HCT116 (cell line): ENCODE measurements around the gene FIBCD1.

Experiments used
- CBX3 ChIP-seq: IDR thresholded peaks from 2 replicates; pipeline ENCODE4 v1.6.1; 2012; ENCODE audit warnings: low read depth
- CEBPB ChIP-seq: IDR thresholded peaks from 2 replicates; pipeline ENCODE4 v1.6.1; 2012; ENCODE audit warnings: low read depth
- EZH2 ChIP-seq: fragments of 200-600 bp; sonication (generic); IDR thresholded peaks from 2 replicates; pipeline ENCODE4 v1.6.1; 2017; ENCODE audit warnings: antibody characterized with exemption, mixed run types
- EZH2phosphoT487 ChIP-seq: fragments of 200-600 bp; IDR thresholded peaks from 2 replicates; pipeline ENCODE4 v1.6.1; 2018; ENCODE audit warnings: antibody characterized with exemption, borderline replicate concordance
- FOSL1 ChIP-seq: IDR thresholded peaks from 2 replicates; pipeline ENCODE4 v1.6.1; 2012; ENCODE audit warnings: low read depth
- POLR2A ChIP-seq: IDR thresholded peaks from 2 replicates; pipeline ENCODE4 v1.7.0; 2011; ENCODE audit warnings: borderline replicate concordance; ENCODE audit not compliant: insufficient read depth, insufficient read length; ENCODE audit errors: extremely low read depth
- POLR2AphosphoS5 ChIP-seq: IDR thresholded peaks from 2 replicates; pipeline ENCODE4 v1.6.1; 2011; ENCODE audit warnings: mild to moderate bottlenecking, low read depth, low read length, moderate library complexity
- RAD21 ChIP-seq: IDR thresholded peaks from 2 replicates; pipeline ENCODE4 v1.6.1; 2012; ENCODE audit warnings: low read depth, mild to moderate bottlenecking
- SP1 ChIP-seq: IDR thresholded peaks from 2 replicates; pipeline ENCODE4 v1.6.1; 2012; ENCODE audit warnings: low read depth
- YY1 ChIP-seq: IDR thresholded peaks from 2 replicates; pipeline ENCODE4 v1.6.1; 2011; ENCODE audit warnings: low read length, low read depth, moderate library complexity, mild to moderate bottlenecking; ENCODE audit not compliant: insufficient replicate concordance; ENCODE audit errors: extremely low read depth
- TF ChIP-seq, protein P1 (sequence below), 3 experiments: fragments of 200-600 bp in 1 of 3; sonication (generic) in 1 of 3; IDR thresholded peaks in 2 of 3; conservative IDR thresholded peaks in 1 of 3; 2 replicates each; pipeline ENCODE4 v1.5.1; 2012 to 2017; ENCODE audit warnings: low read depth in 2 of 3, low read length in 2 of 3, antibody characterized with exemption in 1 of 3, borderline replicate concordance in 1 of 3, control low read depth in 1 of 3, mild to moderate bottlenecking in 1 of 3, mixed read lengths in 1 of 3, mixed run types in 1 of 3, moderate library complexity in 1 of 3; ENCODE audit not compliant: insufficient read depth in 1 of 3
- TF ChIP-seq, protein P2 (sequence below): IDR thresholded peaks from 2 replicates; pipeline ENCODE4 v1.6.1; 2012; ENCODE audit warnings: low read depth
- TF ChIP-seq, protein P3 (sequence below): IDR thresholded peaks from 2 replicates; pipeline ENCODE4 v1.6.1; 2012
- TF ChIP-seq, protein P4 (sequence below): IDR thresholded peaks from 2 replicates; pipeline ENCODE4 v1.6.1; 2011; ENCODE audit warnings: mild to moderate bottlenecking, low read length, moderate library complexity; ENCODE audit not compliant: insufficient replicate concordance; ENCODE audit errors: extremely low read depth

GRCh38 chr9:130891688-130892476 lies 47.2 kb downstream of the FIBCD1 start:
- TF ChIP-seq POLR2A (no peak), EZH2 (no peak), RAD21 (no peak), POLR2AphosphoS5 (no peak), SP1 (no peak), EZH2phosphoT487 (no peak), YY1 (no peak), CEBPB (no peak), CBX3 (no peak), FOSL1 (no peak)
- TF ChIP-seq, protein P1, sequence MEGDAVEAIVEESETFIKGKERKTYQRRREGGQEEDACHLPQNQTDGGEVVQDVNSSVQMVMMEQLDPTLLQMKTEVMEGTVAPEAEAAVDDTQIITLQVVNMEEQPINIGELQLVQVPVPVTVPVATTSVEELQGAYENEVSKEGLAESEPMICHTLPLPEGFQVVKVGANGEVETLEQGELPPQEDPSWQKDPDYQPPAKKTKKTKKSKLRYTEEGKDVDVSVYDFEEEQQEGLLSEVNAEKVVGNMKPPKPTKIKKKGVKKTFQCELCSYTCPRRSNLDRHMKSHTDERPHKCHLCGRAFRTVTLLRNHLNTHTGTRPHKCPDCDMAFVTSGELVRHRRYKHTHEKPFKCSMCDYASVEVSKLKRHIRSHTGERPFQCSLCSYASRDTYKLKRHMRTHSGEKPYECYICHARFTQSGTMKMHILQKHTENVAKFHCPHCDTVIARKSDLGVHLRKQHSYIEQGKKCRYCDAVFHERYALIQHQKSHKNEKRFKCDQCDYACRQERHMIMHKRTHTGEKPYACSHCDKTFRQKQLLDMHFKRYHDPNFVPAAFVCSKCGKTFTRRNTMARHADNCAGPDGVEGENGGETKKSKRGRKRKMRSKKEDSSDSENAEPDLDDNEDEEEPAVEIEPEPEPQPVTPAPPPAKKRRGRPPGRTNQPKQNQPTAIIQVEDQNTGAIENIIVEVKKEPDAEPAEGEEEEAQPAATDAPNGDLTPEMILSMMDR (IDR thresholded peaks at IDR 0.05 in 2 of 3, conservative IDR thresholded peaks at IDR 0.05 in 1 of 3; ENCODE audit: borderline replicate concordance in 1 of 3, insufficient read depth in 1 of 3, low read depth in 2 of 3, low read length in 2 of 3), result no peak
- TF ChIP-seq, protein P2, sequence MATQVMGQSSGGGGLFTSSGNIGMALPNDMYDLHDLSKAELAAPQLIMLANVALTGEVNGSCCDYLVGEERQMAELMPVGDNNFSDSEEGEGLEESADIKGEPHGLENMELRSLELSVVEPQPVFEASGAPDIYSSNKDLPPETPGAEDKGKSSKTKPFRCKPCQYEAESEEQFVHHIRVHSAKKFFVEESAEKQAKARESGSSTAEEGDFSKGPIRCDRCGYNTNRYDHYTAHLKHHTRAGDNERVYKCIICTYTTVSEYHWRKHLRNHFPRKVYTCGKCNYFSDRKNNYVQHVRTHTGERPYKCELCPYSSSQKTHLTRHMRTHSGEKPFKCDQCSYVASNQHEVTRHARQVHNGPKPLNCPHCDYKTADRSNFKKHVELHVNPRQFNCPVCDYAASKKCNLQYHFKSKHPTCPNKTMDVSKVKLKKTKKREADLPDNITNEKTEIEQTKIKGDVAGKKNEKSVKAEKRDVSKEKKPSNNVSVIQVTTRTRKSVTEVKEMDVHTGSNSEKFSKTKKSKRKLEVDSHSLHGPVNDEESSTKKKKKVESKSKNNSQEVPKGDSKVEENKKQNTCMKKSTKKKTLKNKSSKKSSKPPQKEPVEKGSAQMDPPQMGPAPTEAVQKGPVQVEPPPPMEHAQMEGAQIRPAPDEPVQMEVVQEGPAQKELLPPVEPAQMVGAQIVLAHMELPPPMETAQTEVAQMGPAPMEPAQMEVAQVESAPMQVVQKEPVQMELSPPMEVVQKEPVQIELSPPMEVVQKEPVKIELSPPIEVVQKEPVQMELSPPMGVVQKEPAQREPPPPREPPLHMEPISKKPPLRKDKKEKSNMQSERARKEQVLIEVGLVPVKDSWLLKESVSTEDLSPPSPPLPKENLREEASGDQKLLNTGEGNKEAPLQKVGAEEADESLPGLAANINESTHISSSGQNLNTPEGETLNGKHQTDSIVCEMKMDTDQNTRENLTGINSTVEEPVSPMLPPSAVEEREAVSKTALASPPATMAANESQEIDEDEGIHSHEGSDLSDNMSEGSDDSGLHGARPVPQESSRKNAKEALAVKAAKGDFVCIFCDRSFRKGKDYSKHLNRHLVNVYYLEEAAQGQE, result no peak
- TF ChIP-seq, protein P3, sequence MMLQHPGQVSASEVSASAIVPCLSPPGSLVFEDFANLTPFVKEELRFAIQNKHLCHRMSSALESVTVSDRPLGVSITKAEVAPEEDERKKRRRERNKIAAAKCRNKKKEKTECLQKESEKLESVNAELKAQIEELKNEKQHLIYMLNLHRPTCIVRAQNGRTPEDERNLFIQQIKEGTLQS, result no peak
- TF ChIP-seq, protein P4, sequence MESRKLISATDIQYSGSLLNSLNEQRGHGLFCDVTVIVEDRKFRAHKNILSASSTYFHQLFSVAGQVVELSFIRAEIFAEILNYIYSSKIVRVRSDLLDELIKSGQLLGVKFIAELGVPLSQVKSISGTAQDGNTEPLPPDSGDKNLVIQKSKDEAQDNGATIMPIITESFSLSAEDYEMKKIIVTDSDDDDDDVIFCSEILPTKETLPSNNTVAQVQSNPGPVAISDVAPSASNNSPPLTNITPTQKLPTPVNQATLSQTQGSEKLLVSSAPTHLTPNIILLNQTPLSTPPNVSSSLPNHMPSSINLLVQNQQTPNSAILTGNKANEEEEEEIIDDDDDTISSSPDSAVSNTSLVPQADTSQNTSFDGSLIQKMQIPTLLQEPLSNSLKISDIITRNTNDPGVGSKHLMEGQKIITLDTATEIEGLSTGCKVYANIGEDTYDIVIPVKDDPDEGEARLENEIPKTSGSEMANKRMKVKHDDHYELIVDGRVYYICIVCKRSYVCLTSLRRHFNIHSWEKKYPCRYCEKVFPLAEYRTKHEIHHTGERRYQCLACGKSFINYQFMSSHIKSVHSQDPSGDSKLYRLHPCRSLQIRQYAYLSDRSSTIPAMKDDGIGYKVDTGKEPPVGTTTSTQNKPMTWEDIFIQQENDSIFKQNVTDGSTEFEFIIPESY, result no peak
